ENCODE data around the gene UBE2C.
A peak's percentile ranks its signal among the peaks of the same experiment; 100 is the strongest.

UBE2C gene

DNA sequence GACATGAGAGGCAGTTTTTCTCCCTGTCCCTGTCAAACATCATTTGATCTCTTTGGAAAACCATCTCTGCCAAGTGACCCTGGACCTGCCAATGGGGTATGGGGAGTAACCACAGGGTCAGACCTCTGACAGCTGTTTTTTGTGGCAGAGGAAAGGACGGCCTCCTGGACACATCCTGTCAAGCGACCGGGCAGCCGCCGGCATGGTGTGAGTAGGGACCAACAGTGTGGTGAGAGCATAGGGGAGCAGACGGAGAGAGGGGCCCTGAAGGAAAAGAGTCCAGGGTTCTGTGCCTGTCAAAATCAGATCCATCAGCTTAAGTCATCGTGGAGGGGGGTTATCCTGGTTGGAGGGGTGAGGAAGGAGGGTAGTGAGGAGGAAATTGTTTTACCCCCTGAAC lies 10.6 kb upstream of the UBE2C start:
- TF ChIP-seq, protein P1, sequence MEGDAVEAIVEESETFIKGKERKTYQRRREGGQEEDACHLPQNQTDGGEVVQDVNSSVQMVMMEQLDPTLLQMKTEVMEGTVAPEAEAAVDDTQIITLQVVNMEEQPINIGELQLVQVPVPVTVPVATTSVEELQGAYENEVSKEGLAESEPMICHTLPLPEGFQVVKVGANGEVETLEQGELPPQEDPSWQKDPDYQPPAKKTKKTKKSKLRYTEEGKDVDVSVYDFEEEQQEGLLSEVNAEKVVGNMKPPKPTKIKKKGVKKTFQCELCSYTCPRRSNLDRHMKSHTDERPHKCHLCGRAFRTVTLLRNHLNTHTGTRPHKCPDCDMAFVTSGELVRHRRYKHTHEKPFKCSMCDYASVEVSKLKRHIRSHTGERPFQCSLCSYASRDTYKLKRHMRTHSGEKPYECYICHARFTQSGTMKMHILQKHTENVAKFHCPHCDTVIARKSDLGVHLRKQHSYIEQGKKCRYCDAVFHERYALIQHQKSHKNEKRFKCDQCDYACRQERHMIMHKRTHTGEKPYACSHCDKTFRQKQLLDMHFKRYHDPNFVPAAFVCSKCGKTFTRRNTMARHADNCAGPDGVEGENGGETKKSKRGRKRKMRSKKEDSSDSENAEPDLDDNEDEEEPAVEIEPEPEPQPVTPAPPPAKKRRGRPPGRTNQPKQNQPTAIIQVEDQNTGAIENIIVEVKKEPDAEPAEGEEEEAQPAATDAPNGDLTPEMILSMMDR (conservative IDR thresholded peaks at IDR 0.05; ENCODE audit: low read length), result no peak
- no peak for DNase-seq (ENCODE audit: low read depth)
- H3K4me3 ChIP-seq (ENCODE audit: low read length), result no peak overlapping the region

DNA sequence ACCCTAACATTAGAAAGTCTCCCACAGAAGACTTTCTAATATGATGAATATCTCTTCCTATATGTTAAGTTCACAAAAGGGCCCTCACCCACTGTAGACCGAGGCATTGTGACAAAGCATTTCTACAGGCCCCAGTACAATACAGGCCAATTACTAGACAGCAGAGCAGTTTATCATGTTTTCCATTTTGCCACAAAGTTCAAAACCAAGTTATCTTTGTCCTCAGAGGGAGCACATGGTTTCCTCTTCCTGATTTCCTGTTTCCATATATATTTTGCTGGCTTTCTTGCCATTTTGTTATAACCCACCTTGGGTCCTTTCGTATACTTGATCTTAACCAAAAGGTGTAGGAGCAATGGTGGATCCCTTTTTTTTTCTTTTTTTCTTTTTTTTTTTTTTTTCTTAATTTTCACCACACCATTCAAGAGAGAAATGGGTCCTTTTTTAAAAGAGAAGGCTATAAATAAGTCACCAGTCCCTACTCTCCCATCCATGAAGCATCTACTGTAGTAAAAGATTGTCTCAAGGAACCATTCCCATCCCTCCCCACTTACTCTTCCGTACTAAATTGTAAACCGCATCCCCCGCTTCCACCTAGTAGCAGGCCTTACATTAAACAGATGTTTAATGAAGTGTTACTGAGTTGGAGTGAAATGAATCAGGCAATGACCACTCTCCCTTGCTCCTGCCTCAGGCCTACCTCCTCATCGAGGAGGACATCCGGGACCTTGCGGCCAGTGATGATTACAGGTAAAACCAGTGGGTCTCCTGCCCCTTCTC lies 2.1 kb upstream of the UBE2C start:
- TF ChIP-seq, protein P1 (conservative IDR thresholded peaks at IDR 0.05; ENCODE audit: low read length), result no peak
- DNase-seq (ENCODE audit: low read depth), result no peak
- H3K4me3 ChIP-seq (ENCODE audit: low read length), result no peak overlapping the region

DNA sequence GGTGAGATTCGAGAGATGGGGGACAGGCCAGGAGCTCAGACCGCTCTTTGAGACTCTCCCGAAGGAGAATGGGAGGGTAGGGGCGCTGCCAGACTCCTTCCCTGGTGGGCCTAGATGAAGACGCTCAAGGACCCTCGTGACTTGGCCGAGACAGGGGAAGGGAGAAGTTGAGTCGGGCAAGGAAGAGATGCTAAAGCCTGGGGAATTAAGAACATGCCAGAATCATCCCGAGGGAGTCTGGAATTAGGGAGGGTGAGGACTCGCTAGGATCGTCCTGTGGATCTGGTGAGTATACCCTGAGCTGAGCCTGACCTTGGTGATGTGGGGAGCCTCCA lies 529 bp downstream of the UBE2C start:
- DNase-seq (ENCODE audit: low read depth), result no peak
- H3K4me3 ChIP-seq (ENCODE audit: low read length), result peak overlapping the region; percentile 68

DNA sequence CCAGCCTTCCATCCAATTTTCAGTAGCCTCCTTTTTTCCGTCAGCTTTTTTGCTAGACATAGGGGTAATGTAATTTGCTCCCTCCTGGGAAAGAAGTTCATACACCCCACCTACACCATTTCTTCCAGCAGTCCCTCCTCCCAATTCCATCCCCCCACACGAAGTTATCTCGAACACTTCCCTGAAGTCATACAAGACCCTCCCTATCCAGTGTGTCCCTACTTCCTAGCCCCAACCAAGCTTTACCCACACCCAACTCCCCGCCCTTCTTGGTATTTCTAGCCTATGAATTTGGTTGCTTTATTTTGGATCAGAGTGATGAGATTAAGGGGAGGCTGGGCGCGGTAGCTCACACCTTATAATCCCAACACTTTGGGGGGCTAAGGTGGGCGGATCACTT lies 1.0 kb downstream of the UBE2C start:
- peak overlapping the region; percentile 68 for H3K4me3 ChIP-seq (ENCODE audit: low read length)
- TF ChIP-seq, protein P1 (conservative IDR thresholded peaks at IDR 0.05; ENCODE audit: low read length), result no peak
- DNase-seq (ENCODE audit: low read depth), result no peak

More for the DNA sequence above, 529 bp downstream of the UBE2C start:
- TF ChIP-seq, protein P1 (conservative IDR thresholded peaks at IDR 0.05; ENCODE audit: low read length), result no peak

DNA sequence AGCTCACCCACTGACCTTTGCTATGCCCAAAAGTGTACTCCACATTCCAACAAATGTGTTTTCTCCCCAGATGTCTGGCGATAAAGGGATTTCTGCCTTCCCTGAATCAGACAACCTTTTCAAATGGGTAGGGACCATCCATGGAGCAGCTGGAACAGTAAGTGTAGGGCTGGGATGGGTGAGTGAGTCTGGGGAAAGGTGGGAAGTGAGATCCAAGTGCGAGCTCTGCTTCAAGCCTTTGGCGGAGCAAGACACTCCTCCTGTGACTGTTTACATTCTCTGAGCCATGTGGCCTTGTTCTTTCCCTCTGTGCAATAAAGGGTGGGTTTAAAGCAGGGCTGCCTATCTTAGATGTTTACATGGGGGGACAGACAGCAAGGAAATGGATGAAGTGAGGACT lies 1.9 kb downstream of the UBE2C start:
- no peak for DNase-seq (ENCODE audit: low read depth)
- H3K4me3 ChIP-seq (ENCODE audit: low read length), result no peak overlapping the region; the same call in 1 of the 2 replicates
- TF ChIP-seq, protein P1 (conservative IDR thresholded peaks at IDR 0.05; ENCODE audit: low read length), result no peak

DNA sequence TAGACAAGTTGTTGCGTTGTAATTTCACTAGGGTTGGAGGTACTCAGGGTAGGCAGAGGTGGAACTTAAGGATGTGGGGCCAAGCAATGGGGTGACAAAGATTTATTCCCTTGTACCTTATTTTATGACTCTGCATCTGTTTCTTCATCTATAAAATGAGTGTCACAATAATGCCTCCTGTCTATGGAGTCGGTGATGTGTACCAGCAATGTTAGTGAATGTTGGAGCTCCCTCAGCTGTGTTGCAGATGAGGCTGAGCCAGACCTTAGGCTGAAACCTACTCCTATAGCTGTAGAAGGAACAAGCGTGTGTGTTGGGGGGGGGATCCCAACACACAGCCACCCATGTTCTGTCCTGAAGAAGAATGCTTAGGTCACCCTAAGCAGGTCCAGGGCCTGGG lies 4.5 kb downstream of the UBE2C start:
- no peak for DNase-seq (ENCODE audit: low read depth)
- TF ChIP-seq, protein P1 (conservative IDR thresholded peaks at IDR 0.05; ENCODE audit: low read length), result no peak
- H3K4me3 ChIP-seq (ENCODE audit: low read length), result no peak overlapping the region

Data from AG10803 (cell line).